Testis (tissue), 3 donors: Measurements from ENCODE around the gene DUS1L. TPM values are rescaled to one million over a fixed set of nuclear protein-coding genes. Genes with fewer than 3 reads are reported as not detected.
A peak's percentile ranks its signal among the peaks of the same experiment; 100 is the strongest.

Experiments used
- DNase-seq: peaks from one replicate; pipeline ENCODE4 v3.0.0-alpha.2; 2019
- H3K27ac ChIP-seq, 2 donors: fragments of 200-600 bp; sonication (generic); one replicate each; pipeline ENCODE4 v1.5.1; 2019
- H3K27me3 ChIP-seq: fragments of 200-600 bp; sonication (generic); one replicate; pipeline ENCODE4 v1.5.1; 2019
- H3K36me3 ChIP-seq: fragments of 200-600 bp; sonication (generic); one replicate; pipeline ENCODE4 v1.5.1; 2017; ENCODE audit warnings: low read depth; ENCODE audit errors: missing control alignments
- H3K4me1 ChIP-seq: fragments of 200-600 bp; sonication (generic); one replicate; pipeline ENCODE4 v1.5.1; 2019
- H3K4me3 ChIP-seq, 2 donors: fragments of 200-600 bp; sonication (generic); one replicate each; pipeline ENCODE4 v1.5.1; 2017 to 2019
- H3K9me3 ChIP-seq: fragments of 200-600 bp; sonication (generic); one replicate; pipeline ENCODE4 v1.5.1; 2017
- CTCF ChIP-seq, 3 experiments: fragments of 450-650 bp in 2 of 3; fragments of 200-600 bp in 1 of 3; sonication (generic) in 1 of 3; IDR thresholded peaks; one replicate each; pipeline ENCODE4 v1.5.1; 2016 to 2019; ENCODE audit warnings: antibody characterized with exemption in 3 of 3, mild to moderate bottlenecking in 2 of 3, moderate library complexity in 1 of 3
- POLR2A ChIP-seq: fragments of 450-650 bp; IDR thresholded peaks from one replicate; pipeline ENCODE4 v1.6.1; 2017; ENCODE audit warnings: antibody characterized with exemption, mild to moderate bottlenecking, moderate library complexity
- WGBS, 2 donors: methylation state at CpG; one replicate each; pipeline ENCODE4 v1.1.5; 2018; 5-methylcytosine and 5-hydroxymethylcytosine counted together
- intact Hi-C: fragments of 100-400 bp; cut with DNase I; formaldehyde crosslinking; loops from one replicate; pipeline ENCODE4 v1.15.1; 2023; ENCODE audit warnings: low total_unique reads
- polyA plus RNA-seq: library from polyadenylated mRNA; stranded (reverse); fragments of 350-450 nt; fragmentation: Illumina TruSeq; extraction: RNeasy Lipid Tissue Mini Kit (QIAGEN cat#74804); gene quantifications from one replicate; pipeline ENCODE4 v1.2.3, GENCODE V29; 2014; ENCODE audit warnings: low read depth, low replicate concordance; ENCODE audit not compliant: insufficient read depth
- total RNA-seq, 2 donors: library from RNA; depleted of rRNA; stranded (reverse); fragments of >200 nt; gene quantifications; one replicate each; pipeline ENCODE4 v1.2.3, GENCODE V29; 2016

Gene DUS1L
- total and polyA plus RNA-seq, 3 donors from 2014 or later: 117 to 132 (median 127) TPM

GRCh38 chr17:82098169-82098938, 32.8 kb upstream of the DUS1L start, which contains the start of gene FASN:
TSS of gene FASN (minus strand) at chr17:82098236. CDS start at chr17:82096445, 1,791 bp downstream.
- intact Hi-C loops: no loop called here
- H3K4me1 ChIP-seq: peaks cover 32% of the 10 kb centered on the region
- WGBS, 2 donors: 1% methylated on average over 18 to 28 of the region's 124 CpGs

GRCh38 chr17:82097919-82098168, 32.2 kb upstream of the DUS1L start:
- Histone ChIP-seq H3K4me1 (peaks cover 32% of the 10 kb centered on the region), H3K27me3 (no peaks in the 10 kb centered on the region), H3K4me3 (peak overlapping the region; percentile 76 to 86), H3K9me3 (no peaks in the 10 kb centered on the region), H3K36me3 (no peaks in the 10 kb centered on the region), H3K27ac (peak overlapping the region; percentile 84 to 95)
- intact Hi-C loops: no loop called here
- 0% methylated on average over 15 of the region's 36 CpGs; no CpG with 5 or more reads in 1 of the 2 donors for WGBS, 2 donors
- TF ChIP-seq POLR2A: no peak
- peak in 1 of 3 experiments; percentile 12 for TF ChIP-seq CTCF (IDR thresholded peaks at IDR 0.05)
- DNase-seq: no peak

More at GRCh38 chr17:82098169-82098938, 32.8 kb upstream of the DUS1L start, which contains the start of gene FASN:
- Histone ChIP-seq H3K27me3 (no peaks in the 10 kb centered on the region), H3K27ac (peak within 1 kb of the TSS; percentile 84 to 95), H3K4me3 (peak within 1 kb of the TSS; percentile 76 to 86), H3K9me3 (no peaks in the 10 kb centered on the region), H3K36me3 (no peaks in the 10 kb centered on the region)
- peak; percentile 96 for DNase-seq
- TF ChIP-seq POLR2A (peak; percentile 95), CTCF (IDR thresholded peaks at IDR 0.05) (no peak)

- TF ChIP-seq CTCF (IDR thresholded peaks at IDR 0.05): no peak
- TF ChIP-seq POLR2A: no peak
- intact Hi-C loops: no loop called here
- Histone ChIP-seq H3K4me1 (peaks cover 32% of the 10 kb centered on the region), H3K36me3 (no peaks in the 10 kb centered on the region), H3K27me3 (no peaks in the 10 kb centered on the region), H3K4me3 (peak overlapping the region; percentile 76 to 86), H3K9me3 (no peaks in the 10 kb centered on the region), H3K27ac (peak overlapping the region; percentile 84 to 95)
- peak; percentile 47 for DNase-seq
- 0 to 2% methylated on average over 6 to 69 of the region's 77 CpGs for whole genome bisulfite sequencing, 2 donors
These were observed 31.7 kb upstream of the DUS1L start for GRCh38 chr17:82097184-82097918.

- intact Hi-C loops: no loop called here
- Histone ChIP-seq H3K4me3 (peak overlapping the region; percentile 76 to 86), H3K9me3 (no peaks in the 10 kb centered on the region), H3K4me1 (peaks cover 31% of the 10 kb centered on the region), H3K27me3 (no peaks in the 10 kb centered on the region), H3K36me3 (no peaks in the 10 kb centered on the region), H3K27ac (peak overlapping the region; percentile 84 to 95)
- no peak for DNase-seq
- WGBS, 2 donors: 53 to 69% methylated on average over 3 to 8 of the region's 8 CpGs
- TF ChIP-seq CTCF (IDR thresholded peaks at IDR 0.05): no peak
- TF ChIP-seq POLR2A: no peak
These were observed 31.1 kb upstream of the DUS1L start for GRCh38 chr17:82096709-82097183.
